HG03521 (cell line): ENCODE data around the gene CARD9.
"Not testable (repeated sequence)": the region's sequence is repeated elsewhere in the genome, so short reads cannot be mapped to it uniquely, and the experiment has no call there.

Experiments used
- ATAC-seq: cut with Tn5 transposase; IDR thresholded peaks from one replicate; pipeline ENCODE4 v1.9.1; 2021; ENCODE audit warnings: mild to moderate bottlenecking, moderate library complexity; ENCODE audit not compliant: unreplicated experiment

The CARD9 gene

DNA sequence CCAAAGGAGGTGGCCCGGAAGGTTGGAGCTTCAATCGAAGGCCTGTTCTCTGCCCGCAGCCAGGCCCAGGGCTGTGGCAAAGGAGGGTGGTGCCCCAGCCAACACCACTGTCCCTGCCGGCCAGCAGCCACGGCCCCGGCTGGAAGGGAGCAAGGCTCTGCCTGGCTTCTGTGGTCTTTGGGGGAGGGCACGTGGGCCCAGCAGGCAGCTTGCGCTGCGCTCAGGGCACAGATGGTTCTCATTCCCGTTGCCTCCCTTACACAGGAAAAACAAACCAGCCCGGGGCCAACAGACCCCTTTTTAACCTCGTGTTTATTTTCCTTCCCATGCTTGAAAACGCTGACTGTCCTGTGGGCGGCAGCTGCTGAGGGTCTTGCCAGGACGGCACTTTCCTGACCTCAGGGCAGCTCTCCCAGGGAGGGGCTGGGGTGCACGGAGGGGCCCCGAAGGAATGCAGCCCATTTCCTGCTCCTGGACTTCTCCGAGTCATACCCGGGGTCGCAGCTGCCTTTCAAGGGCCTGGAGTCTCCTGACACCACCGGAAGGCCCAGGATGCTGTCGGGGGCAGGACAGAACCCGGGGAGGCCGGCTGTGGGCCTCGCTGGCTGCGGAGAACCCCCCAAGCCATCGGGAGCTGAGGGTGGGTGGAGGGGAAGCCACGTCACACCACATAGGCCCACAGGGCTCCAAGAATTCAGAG, 47.3 kb downstream of the CARD9 start:
- no peak for ATAC-seq

DNA sequence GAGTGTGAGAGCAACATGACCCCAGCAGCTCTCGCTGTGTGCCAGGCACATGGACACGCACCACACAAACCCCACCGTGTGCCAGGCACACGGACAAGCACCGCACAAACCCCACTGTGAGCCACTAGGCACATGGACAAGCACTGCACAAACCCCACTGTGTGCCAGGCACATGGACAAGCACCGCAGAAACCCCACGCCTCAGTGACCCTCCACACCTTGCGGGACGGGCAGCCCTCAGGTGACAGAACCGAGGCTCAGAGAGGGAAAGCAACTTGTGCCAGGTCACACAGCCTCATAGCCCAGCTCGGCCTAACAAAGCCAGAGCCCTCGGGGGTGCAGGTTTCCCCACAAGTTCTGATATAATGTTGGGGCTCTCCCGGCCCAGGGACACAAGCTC, 48.1 kb downstream of the CARD9 start:
- no peak for ATAC-seq

DNA sequence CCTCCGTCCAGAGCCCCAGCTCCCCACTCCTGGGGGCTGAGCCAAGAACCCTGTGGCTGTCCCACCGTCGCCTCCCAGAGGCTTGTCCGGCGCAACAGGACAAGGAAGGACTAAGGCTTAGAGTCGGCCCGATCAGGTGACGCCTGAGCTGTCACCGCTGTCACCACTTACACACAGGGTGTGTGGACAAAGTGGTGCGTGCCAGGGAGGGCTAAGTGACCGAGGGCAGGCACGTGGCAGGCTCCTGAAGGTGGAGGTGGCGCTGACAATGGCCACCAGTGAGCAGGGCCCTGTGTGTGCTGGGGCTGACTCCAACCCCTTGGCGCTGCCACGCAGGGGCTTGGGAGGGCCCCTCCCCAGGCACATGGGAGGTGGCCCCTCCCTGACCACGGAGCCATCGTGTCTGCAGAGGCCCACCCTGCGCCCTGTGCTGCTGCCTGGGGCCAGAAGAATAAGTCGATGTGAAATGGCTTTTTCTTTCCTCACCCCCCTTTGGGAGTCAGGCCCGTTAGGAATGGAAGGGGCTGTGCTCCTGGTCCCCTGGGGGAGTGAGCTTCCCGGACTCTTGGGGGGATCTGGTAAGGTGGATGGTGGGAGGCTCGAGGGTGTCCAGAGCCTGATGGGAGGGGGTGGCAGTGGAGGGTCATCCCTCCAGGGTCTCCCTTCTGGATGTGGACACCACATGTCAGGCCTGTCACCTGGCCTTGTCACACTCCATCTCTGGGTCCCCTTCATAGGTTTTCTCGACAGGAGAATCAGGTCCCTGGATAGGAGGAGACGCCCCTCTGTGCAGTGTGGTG, 48.8 kb downstream of the CARD9 start:
- no peak for ATAC-seq

DNA sequence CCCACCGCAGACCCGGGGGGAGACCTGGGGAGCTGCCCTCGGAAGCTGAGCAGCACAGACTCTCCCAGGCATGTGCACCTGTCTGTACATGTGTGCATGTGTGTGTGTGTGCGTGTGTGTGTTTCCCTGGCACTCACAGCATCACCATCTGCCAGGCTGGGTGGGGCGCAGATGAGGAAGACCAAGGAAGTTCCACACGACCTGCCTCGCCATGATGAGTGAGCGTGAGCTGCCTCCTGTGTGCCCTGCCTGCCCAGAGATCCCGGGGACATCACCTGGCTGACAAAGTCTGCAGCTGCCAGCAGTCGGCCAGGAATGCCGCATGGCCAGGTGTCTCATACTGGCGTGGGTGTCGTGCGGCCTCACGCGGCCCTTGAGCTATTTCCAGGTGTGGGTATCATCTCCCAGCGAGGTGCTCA, 50.1 kb downstream of the CARD9 start:
- ATAC-seq, result no peak

DNA sequence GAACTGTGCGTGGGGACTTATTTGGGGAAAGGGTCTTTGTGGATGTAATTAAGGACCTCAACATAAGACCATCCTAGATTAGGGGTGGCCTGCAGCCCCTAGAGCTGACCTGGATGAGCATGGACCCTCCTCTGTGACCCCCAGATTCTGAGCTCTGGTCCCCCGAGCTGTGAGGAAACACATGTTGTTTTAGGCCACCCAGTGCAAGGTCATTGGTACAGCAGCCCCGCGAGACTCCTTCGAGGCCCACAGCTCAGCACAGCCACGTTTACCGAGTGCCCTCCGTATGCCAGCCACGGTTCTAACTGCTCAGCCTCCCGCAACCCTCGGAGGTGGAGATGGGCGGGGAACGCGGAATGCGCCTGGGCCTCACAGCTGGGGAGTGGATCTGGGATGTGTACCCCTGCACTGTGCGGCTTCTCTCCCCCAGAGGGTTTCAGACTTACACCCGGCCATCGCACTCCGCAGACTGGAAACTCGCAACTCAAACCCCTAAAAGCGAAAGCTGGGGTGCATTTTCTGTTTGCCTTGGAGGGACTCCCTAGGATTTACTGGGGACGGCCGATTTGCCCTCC, 50.6 kb downstream of the CARD9 start:
- no peak for ATAC-seq

DNA sequence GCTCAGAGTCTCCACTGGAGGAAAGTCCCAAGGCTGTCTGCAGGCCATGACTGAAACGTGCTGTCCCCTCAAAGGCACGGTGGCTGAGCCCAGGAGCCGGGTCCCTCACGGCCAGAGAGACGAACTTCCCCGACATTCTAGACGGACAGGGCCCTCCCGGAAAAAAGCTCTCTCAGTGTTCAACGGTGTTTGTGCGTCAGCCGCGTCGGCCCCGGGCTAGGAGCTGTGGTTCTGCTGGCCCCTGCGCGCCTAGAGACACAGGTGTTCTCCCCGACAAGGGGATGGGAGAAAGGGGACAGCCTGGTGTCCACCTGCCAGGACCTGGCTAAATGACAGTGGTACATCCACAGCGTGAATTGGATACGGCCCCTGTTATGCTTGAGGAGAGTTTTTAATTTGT, 51.9 kb downstream of the CARD9 start:
- ATAC-seq, result no peak

DNA sequence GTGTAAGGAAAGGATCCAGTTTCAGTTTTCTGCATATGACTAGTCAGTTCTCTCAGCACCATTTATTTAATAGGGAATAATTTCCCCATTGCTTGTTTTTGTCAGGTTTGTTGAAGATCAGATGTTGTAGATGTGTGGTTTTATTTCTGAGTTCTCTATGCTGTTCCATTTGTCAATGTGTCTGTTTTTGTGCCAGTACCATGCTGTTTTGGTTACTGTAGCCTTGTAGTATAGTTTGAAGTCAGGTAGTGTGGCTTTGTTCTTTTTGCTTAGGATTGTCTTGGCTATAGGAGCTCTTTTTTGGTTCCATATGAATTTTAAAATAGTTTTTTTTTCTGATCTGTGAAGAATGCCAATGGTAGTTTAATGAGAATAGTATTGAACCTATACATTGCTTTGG, 52.5 kb downstream of the CARD9 start:
- not testable (repeated sequence) for ATAC-seq

DNA sequence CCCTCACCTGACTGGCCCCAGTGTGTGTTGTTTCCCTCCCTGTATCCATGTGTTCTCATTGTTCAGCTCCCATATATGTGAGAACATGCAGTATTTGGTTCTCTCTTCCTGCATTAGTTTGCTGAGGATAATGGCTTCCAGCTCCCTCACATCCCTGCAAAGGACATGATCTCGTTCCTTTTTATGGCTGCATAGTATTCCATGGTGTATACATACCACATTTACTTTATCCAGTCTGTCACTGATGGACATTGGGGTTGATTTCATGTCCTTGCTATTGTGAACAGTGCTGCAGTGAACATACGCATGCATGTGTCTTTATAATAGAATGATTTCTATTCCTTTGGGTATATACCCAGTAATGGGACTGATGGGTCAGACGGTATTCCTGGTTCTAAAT, 53.5 kb downstream of the CARD9 start:
- not testable (repeated sequence) for ATAC-seq

DNA sequence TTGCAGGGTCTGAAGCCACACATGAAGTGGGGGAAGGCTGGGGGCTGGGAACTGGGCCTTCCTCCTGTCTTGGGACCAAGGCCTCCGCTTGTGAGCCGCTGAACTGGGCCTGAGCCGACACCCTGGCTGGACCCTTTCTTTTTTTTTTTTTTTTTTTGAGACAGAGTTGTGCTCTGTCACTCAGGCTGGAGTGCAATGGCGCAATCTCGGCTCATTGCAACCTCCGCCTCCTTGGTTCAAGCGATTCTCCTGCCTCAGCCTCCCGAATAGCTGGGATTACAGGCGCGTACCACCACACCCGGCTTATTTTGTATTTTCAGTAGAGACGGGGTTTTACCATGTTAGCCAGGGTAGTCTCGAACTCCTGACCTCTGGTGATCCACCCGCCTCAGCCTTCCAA, 54.2 kb downstream of the CARD9 start:
- not testable (repeated sequence) for ATAC-seq

DNA sequence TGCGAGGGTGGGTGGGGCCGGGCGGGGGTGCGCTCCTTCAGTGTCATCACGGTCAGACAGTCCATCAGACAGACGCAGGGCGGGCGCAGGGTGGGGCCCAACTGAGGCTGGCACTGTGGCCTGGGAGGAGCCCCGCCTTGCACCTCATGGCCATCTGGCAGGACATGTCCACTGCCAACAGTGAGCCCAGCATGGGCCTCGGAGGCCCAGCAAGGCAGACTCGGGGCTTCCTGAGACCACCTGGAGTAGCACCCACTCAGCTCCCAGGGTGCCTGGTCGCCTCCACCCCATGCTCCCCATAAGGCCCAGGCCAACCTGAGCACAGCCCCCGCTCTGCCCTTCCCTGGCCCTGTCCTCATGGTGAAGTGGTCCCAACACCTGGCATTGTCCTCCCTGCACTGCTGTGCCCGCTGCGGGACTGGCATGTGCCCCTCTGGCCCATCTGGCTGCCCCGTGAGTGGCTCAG, 54.7 kb downstream of the CARD9 start:
- ATAC-seq, result no peak

DNA sequence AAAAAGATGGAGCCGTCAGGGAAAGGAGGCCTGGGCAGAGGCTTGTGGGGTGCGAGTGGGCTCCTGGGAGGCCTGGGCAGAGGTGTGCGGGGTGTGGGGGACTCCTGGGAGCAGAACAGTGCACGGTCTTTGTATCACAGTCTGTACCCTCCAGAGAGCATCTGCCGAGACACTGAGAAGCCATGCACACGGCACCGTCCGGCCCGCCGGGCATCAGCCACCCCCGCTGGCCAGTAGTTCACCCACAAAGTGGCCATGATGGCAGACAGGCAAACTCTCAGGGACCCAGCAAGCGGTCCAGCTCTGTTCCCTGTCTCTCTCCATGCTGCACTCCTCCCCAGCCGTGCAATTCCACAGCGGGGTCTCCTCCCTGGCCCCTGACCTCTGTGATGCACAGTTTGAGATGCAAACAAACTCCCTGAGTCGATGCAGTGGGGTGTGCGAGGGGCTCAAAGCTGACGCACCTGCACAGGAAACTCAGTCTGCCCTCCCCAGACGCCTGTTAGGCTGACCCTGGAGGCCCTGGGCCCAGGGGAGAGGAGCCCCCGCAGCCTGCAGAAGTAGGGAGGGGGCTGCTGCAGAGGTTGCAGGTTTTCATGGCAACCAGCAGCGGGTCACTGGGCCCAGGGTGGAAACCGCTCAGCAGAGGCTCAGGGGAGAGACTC, 55.2 kb downstream of the CARD9 start:
- ATAC-seq, result no peak

DNA sequence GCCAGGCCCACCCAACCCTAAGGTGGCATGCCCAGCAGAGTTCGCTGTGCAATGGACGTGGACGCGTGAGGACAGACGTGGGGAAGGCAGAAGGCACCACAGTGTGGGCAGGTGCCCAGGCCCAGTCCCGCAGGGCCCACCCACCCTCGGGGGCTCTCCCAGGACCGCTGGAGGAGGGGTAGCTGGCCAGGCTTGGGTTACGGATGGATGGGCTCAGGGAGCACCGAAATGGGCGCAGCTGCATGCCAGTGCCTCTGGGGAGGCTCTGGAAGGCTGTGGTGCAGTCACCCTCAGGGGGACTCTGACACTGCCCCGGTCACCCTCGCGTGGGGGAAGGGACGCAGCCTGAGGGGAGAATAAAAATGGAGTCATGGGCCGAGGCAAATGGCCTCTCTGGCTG, 55.8 kb downstream of the CARD9 start:
- ATAC-seq, result no peak

DNA sequence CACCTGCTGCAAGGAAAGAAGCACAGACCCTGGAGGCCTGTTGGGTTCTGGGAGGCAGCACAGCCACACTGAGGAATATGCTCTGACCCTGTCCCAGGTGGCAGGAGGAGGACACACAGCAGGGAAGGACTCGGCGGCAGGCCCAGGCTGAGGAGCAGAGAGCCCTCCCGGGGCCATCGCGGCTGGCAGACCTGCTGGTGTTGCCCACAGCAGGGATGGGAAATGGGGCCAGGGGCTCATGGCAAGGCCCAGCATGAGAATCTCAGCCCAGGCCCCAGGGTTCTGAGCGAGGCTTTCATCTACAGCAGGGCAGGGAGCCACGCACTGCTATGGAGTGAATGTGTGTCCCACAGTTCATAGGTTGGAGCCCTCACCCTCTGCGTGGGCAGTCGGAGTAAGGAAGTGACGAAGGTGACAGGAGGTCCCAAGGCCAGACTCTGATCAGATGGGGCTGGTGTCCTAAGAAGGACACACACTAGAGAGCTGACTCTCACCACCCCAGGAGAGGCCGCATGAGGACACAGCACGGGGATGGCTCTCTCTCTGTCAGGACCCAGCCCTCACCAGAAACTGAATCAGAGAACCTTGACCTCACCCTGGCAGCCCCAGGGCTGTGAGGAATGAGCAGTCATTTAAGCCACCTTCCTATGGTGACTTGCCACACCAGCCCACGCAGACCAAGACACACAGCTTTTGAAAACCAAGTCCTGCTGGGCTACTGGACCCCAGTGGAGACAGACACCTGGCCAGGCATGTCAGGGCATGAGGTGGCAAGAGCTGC, 56.4 kb downstream of the CARD9 start:
- no peak for ATAC-seq

DNA sequence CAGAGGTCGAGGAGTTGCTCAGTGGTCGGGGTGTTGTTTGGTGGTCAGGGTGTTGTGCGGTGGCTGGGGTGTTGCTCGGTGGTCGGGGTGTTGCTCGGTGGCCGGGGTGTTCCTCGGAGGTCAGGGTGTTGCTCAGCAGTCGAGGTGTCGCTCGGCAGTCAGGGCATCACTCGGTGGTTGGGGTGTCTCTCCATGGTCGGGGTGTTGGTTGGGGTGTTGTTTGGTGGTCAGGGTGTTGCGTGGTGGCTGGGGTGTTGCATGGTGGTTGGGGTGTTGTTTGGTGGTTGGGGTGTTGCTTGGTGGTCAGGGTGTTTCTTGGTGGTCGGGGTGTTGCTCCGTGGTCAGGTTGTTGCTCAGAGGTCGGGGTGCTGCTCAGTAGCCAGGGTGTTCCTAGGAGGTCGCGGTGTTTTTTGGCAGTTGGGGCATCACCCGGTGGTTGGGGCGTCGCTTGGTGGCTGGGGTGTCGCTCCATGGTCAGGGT, 57.2 kb downstream of the CARD9 start:
- ATAC-seq, result no peak

DNA sequence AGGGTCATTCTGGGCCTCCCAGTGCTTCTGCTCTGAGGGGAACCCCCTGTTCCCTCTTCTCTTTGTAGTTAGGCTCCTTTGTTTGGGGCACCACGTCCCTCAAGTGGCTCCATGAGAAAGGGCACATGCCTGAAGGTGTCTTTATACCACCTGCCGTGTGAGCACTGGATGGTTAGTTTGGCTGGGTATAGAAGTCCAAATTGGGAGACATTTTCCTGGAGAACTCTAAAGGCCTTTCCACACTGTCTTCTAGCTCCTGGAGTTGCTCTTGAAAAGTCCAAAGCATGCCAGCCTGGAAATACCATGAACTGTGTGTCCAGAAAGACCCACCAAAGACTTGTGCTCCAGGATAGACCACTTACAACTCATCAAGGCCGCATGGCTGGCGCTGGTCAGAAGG, 58.5 kb downstream of the CARD9 start:
- ATAC-seq, result no peak

DNA sequence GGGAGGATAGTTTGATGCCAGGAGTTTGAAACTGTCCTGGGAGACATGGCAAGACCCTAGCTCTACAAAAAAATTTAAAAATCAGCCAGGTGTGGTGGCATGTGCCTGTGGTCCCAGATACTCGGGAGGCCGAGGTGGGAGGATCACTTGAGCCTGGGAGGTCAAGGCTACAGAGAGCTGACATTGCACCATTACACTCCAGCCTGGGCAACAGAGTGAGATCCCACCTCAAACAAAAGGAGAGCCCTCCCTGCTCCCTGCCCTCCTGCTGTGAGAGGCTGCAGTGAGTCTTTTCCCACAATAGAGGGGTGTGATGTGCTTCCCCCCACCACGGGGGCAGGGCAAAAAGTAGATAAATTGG, 59.4 kb downstream of the CARD9 start:
- no peak for ATAC-seq
